LoVo (cell line): ENCODE results near the gene NCAM2.

Experiments
- DNase-seq: peaks from one replicate; pipeline ENCODE4 v3.0.0-alpha.2; 2016; ENCODE audit warnings: low spot score

Gene NCAM2

GRCh38 chr21:21175798-21176334 is 177.7 kb downstream of the NCAM2 start:
- DNase-seq, result no peak

GRCh38 chr21:21177353-21177986 is 179.3 kb downstream of the NCAM2 start:
- no peak for DNase-seq

- no peak for DNase-seq
Measured at GRCh38 chr21:21179619-21180298, 181.6 kb downstream of the NCAM2 start.

GRCh38 chr21:21182401-21183010 is 184.3 kb downstream of the NCAM2 start:
- no peak for DNase-seq

GRCh38 chr21:21183092-21183491 is 184.9 kb downstream of the NCAM2 start:
- no peak for DNase-seq

GRCh38 chr21:21184771-21185528 is 186.7 kb downstream of the NCAM2 start:
- no peak for DNase-seq

- no peak for DNase-seq
Measured at GRCh38 chr21:21187579-21187978, 189.4 kb downstream of the NCAM2 start.

- no peak for DNase-seq
Measured at GRCh38 chr21:21188513-21189195, 190.4 kb downstream of the NCAM2 start.

- DNase-seq, result no peak
Measured at GRCh38 chr21:21195417-21195943, 197.3 kb downstream of the NCAM2 start.

GRCh38 chr21:21196087-21196486 is 197.9 kb downstream of the NCAM2 start:
- no peak for DNase-seq

GRCh38 chr21:21196848-21197247 is 198.6 kb downstream of the NCAM2 start:
- no peak for DNase-seq

GRCh38 chr21:21199342-21200102 is 201.3 kb downstream of the NCAM2 start:
- DNase-seq, result no peak

GRCh38 chr21:21200103-21200938 is 202.1 kb downstream of the NCAM2 start:
- DNase-seq, result peak; percentile 3

- DNase-seq, result no peak
Measured at GRCh38 chr21:21200939-21201615, 202.9 kb downstream of the NCAM2 start.

- DNase-seq, result no peak
Measured at GRCh38 chr21:21203822-21204339, 205.7 kb downstream of the NCAM2 start.

- DNase-seq, result no peak
Measured at GRCh38 chr21:21204366-21204996, 206.3 kb downstream of the NCAM2 start.

- DNase-seq, result no peak
Measured at GRCh38 chr21:21205604-21206003, 207.4 kb downstream of the NCAM2 start.

GRCh38 chr21:21210552-21210951 is 212.3 kb downstream of the NCAM2 start:
- no peak for DNase-seq

GRCh38 chr21:21213297-21213696 is 215.1 kb downstream of the NCAM2 start:
- no peak for DNase-seq
